LNCAP (cell line): ENCODE data around the gene CBX1.

Experiments
- TF ChIP-seq, protein P1 (sequence below): fragments of 450-650 bp; IDR thresholded peaks from 2 replicates; pipeline ENCODE4 v1.5.1; 2017; ENCODE audit warnings: mild to moderate bottlenecking

Gene CBX1

DNA sequence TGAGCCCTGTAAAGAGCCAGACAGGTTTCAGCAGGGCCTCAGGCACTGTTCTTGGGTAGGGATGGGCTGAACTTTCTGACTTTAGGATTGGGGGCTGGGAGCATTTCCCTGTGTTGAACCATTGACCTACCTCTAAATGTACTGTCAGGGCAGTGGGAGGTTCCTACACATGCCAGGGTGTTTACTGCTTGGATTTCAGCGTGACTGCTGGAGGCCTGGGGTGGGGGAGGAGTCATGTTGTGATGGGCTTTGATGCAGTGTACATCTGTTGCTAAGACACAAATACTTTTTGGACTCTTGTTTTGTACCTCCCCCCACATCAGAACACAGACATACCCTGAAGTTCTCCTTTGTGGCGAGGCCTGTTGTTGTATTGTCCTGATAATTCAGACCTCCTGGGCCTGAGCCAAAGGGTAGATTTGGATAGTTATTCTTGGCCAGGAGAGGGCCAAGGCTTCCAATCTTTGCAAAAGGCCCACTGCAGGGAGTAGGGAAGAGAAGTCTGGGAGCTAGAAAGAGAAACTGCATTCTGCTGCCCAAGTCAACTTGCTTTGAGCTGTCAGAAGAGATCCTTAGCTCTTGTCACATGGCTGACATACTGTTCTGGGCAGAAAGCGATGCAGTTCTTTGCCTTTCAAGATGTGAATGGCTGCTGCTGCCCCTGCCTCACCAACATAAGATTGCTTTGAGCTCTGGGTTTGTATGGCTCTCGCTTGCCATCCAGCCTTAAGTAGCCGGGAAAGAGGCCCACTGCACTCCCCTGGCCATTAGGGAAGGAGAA, 49.4 kb downstream of the CBX1 start:
- TF ChIP-seq, protein P1, sequence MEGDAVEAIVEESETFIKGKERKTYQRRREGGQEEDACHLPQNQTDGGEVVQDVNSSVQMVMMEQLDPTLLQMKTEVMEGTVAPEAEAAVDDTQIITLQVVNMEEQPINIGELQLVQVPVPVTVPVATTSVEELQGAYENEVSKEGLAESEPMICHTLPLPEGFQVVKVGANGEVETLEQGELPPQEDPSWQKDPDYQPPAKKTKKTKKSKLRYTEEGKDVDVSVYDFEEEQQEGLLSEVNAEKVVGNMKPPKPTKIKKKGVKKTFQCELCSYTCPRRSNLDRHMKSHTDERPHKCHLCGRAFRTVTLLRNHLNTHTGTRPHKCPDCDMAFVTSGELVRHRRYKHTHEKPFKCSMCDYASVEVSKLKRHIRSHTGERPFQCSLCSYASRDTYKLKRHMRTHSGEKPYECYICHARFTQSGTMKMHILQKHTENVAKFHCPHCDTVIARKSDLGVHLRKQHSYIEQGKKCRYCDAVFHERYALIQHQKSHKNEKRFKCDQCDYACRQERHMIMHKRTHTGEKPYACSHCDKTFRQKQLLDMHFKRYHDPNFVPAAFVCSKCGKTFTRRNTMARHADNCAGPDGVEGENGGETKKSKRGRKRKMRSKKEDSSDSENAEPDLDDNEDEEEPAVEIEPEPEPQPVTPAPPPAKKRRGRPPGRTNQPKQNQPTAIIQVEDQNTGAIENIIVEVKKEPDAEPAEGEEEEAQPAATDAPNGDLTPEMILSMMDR, result no peak

- TF ChIP-seq, protein P1, result no peak
These were observed 50.0 kb downstream of the CBX1 start for GRCh38 chr17:48051283-48051682.

DNA sequence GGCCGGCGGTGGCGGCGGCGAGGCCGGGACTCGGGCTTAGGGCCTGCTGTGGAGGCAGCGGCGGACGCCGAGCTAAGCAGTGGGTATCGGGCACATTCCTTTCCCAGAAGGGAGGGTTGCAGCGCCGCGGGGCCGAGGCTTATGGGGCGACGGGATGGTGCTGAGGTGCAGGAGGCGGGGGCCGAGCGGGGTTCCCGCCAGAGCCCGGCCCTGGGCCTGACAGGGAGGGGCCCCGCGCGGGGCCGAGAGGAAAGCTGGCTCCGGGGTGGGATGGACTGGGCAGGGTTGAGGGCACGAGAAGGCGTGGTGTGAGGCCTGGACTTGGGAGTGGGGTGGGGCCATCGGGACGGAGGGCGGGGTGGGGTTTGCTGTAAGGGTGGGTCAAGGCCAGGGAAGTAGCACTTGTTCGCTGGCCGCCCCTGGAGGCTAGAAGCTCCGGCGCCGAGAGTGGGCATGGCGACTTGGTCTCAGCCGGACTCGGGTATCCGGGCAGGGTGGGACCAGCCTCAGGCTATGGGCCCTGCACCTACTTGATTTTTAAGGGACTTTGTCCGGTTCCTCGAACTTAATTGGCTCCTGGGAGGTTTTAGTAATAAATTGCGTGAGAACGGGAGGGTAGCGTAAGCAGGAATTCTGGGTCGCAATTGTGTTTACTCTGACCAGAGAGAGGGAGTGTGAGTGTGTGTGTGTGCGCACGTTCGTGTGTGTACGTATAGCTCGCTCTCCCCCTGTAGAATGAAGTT, 52.7 kb downstream of the CBX1 start:
- TF ChIP-seq, protein P1, result no peak

DNA sequence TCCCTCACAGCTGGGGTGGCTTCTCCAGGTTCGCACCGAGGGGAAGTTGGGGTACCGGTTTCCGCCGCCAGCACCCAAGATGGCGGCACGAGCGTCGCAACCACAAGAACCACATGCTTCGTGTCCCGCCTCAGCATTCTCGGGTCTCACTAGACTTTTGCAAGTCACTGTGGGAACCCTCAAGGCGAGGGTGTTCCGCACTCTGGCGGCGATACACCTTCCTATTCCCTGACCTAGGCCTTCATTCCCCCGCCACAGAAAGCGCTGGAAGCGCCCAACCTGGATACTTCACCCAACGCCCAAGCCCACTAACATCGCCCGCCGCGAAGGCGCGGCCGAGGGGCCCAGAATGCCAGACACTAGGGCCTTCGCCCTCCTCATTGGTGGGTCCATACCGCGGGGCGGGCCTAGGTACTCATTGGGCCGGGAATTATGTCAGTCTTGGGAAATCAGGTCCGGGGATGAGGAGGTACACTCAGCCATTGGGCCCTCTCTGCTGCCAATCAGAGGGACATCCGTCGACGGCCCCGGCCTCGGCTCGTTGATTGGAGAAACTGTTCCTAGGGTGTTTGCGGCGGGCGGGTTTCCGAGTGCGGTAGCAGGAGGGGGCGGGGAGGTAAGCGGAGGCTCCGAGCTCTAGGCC, 53.4 kb downstream of the CBX1 start, which contains the start of gene NFE2L1:
Gene NFE2L1 (plus strand): TSS at position 619 of the 643 bp plus-strand sequence. CDS start 2,760 bp downstream, outside the sequence.
- TF ChIP-seq, protein P1, result no peak

- TF ChIP-seq, protein P1, result no peak
These were observed 54.1 kb downstream of the CBX1 start for GRCh38 chr17:48047113-48047740.

DNA sequence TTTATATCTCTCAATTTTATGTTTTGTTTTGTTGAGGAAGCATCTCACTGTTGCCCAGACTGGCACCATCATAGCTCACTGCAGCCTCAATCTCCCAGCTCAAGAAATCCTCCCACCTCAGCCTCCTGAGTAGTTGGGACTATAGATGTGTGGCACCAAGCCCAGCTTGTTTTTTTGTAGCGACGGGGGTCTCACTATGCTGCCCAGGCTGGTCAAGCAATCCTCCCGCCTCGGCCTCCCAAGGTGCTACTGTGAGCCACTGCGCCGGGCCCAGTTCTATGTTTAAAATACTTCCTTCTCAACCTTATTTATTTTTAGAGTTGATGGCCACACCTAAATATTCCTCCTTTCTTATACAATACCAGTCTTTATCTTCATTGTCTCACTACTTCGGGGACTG, 55.0 kb downstream of the CBX1 start:
- TF ChIP-seq, protein P1, result no peak

- TF ChIP-seq, protein P1, result no peak
These were observed 55.8 kb downstream of the CBX1 start for GRCh38 chr17:48045316-48046001.
